IMR-90 (cell line): ENCODE measurements around the gene MRPS22. TPM values are rescaled to one million over a fixed set of nuclear protein-coding genes. Genes with fewer than 3 reads are reported as not detected.

ENCODE experiments used
- ATAC-seq: fragments of 200-7000 bp; cut with Tn5 transposase; 2 replicates; pipeline ENCODE4 v1.9.1; 2020; ENCODE audit warnings: low read depth, mild to moderate bottlenecking, moderate library complexity
- BruUV-seq: library from RNA; stranded (reverse); fragments of 400-500 nt; replicated peaks from 2 replicates; lab custom pipeline; 2021; lab: Mats Ljungman, UMichigan
- CTCF ChIA-PET: fragments of 300-600 bp; formaldehyde crosslinking; extraction: SDS; loops from one replicate; lab custom pipeline; 2021; ENCODE audit warnings: antibody characterized with exemption; lab: Yijun Ruan, JAX
- POLR2A ChIA-PET: fragments of 300-600 bp; sonication (Branson Sonifier 250); formaldehyde crosslinking; loops from one replicate; lab custom pipeline; 2022; ENCODE audit warnings: antibody characterized with exemption; ENCODE audit not compliant: unreplicated experiment; lab: Charles Lee
- DNase-seq: peaks from one replicate; pipeline ENCODE4 v3.0.0; 2013
- H2AFZ ChIP-seq: replicated peaks from 2 replicates; pipeline ENCODE3; 2013; ENCODE audit warnings: low read length, mild to moderate bottlenecking; ENCODE audit not compliant: poor library complexity
- H2AK5ac ChIP-seq: 2 replicates; pipeline ENCODE4 v1.6.1; 2013; ENCODE audit warnings: low read depth, low read length, inconsistent platforms
- H2AK9ac ChIP-seq: replicated peaks from 2 replicates; pipeline ENCODE3; 2013; ENCODE audit warnings: mild to moderate bottlenecking, low read depth, low read length, moderate library complexity; ENCODE audit not compliant: poor library complexity
- H2BK120ac ChIP-seq: 2 replicates; pipeline ENCODE4 v1.6.1; 2013; ENCODE audit warnings: low read depth, low read length, inconsistent platforms
- H2BK15ac ChIP-seq: 3 replicates; pipeline ENCODE4 v1.6.1; 2013; ENCODE audit warnings: low read depth, low read length, inconsistent platforms
- H2BK20ac ChIP-seq: 2 replicates; pipeline ENCODE4 v1.6.1; 2013; ENCODE audit warnings: low read depth, mild to moderate bottlenecking, inconsistent platforms, low read length, moderate library complexity
- H2BK5ac ChIP-seq: 2 replicates; pipeline ENCODE4 v1.6.1; 2013; ENCODE audit warnings: mild to moderate bottlenecking, low read depth, low read length, inconsistent platforms; ENCODE audit not compliant: poor library complexity, severe bottlenecking
- H3K14ac ChIP-seq: replicated peaks from 2 replicates; pipeline ENCODE4 v1.6.1; 2013; ENCODE audit warnings: low read depth, low read length, inconsistent platforms
- H3K18ac ChIP-seq: 2 replicates; pipeline ENCODE4 v1.6.1; 2013; ENCODE audit warnings: low read depth, low read length, control low read depth
- H3K23ac ChIP-seq: 2 replicates; pipeline ENCODE4 v1.6.1; 2013; ENCODE audit warnings: low read depth, low read length, inconsistent platforms
- H3K27ac ChIP-seq: 2 replicates; pipeline ENCODE4 v1.5.1; 2013; ENCODE audit warnings: mild to moderate bottlenecking, control low read depth, low read length; ENCODE audit not compliant: insufficient read depth
- H3K27me3 ChIP-seq: 2 replicates; pipeline ENCODE4 v1.6.1; 2013; ENCODE audit warnings: low read length; ENCODE audit not compliant: control insufficient read depth, insufficient read depth
- H3K36me3 ChIP-seq: 2 replicates; pipeline ENCODE4 v1.6.1; 2013; ENCODE audit warnings: low read length, mixed read lengths; ENCODE audit not compliant: control insufficient read depth, insufficient read depth
- H3K4ac ChIP-seq: 2 replicates; pipeline ENCODE4 v1.6.1; 2013; ENCODE audit warnings: low read depth, low read length, inconsistent platforms
- H3K4me1 ChIP-seq: 2 replicates; pipeline ENCODE4 v1.6.1; 2013; ENCODE audit warnings: low read length, mixed read lengths; ENCODE audit not compliant: control insufficient read depth, insufficient read depth
- H3K4me2 ChIP-seq: 2 replicates; pipeline ENCODE4 v1.6.1; 2013; ENCODE audit warnings: low read depth, mild to moderate bottlenecking, control low read depth, low read length, moderate library complexity
- H3K4me3 ChIP-seq: 2 replicates; pipeline ENCODE4 v1.5.1; 2013; ENCODE audit warnings: low read depth, mild to moderate bottlenecking, control low read depth, low read length, moderate library complexity; ENCODE audit not compliant: insufficient read depth
- H3K56ac ChIP-seq: 2 replicates; pipeline ENCODE4 v1.6.1; 2013; ENCODE audit warnings: low read length, inconsistent platforms; ENCODE audit not compliant: insufficient read depth; ENCODE audit errors: extremely low read depth
- H3K79me1 ChIP-seq, 2 experiments: 2 replicates each; pipeline ENCODE4 v1.6.1; 2013; ENCODE audit warnings: low read length in 2 of 2, inconsistent platforms in 1 of 2, low read depth in 1 of 2
- H3K9ac ChIP-seq: 2 replicates; pipeline ENCODE4 v1.6.1; 2013; ENCODE audit warnings: low read depth, low read length, control low read depth
- H3K9me1 ChIP-seq: 2 replicates; pipeline ENCODE4 v1.6.1; 2013; ENCODE audit warnings: low read length, inconsistent platforms; ENCODE audit not compliant: insufficient read depth
- H3K9me3 ChIP-seq: 2 replicates; pipeline ENCODE4 v1.6.1; 2013; ENCODE audit warnings: low read length; ENCODE audit not compliant: control insufficient read depth, insufficient read depth
- H4K20me1 ChIP-seq: 2 replicates; pipeline ENCODE4 v1.6.1; 2013; ENCODE audit warnings: low read length, inconsistent platforms; ENCODE audit not compliant: insufficient read depth
- H4K5ac ChIP-seq: 2 replicates; pipeline ENCODE4 v1.6.1; 2013; ENCODE audit warnings: mild to moderate bottlenecking, low read depth, low read length, control low read depth
- H4K8ac ChIP-seq, 2 experiments: 2 replicates each; pipeline ENCODE4 v1.6.1; 2013; ENCODE audit warnings: low read depth in 2 of 2, low read length in 2 of 2, control low read depth in 1 of 2, inconsistent platforms in 1 of 2
- H4K91ac ChIP-seq: 2 replicates; pipeline ENCODE4 v1.6.1; 2013; ENCODE audit warnings: low read depth, low read length, inconsistent platforms; ENCODE audit not compliant: insufficient read depth
- CEBPB ChIP-seq: IDR thresholded peaks from 2 replicates; pipeline ENCODE4 v1.6.1; 2012; ENCODE audit warnings: low read depth, low read length, improper control_type of control experiment
- CHD1 ChIP-seq: IDR thresholded peaks from 2 replicates; pipeline ENCODE4 v1.6.1; 2012; ENCODE audit warnings: low read depth, low read length, improper control_type of control experiment
- FOS ChIP-seq: fragments of 150-350 bp; IDR thresholded peaks from 2 replicates; pipeline ENCODE4 v1.6.1; 2016; ENCODE audit warnings: low read depth, low read length
- MAZ ChIP-seq: IDR thresholded peaks from 2 replicates; pipeline ENCODE4 v1.6.1; 2012; ENCODE audit warnings: low read depth, mild to moderate bottlenecking, low read length, improper control_type of control experiment, moderate library complexity, borderline replicate concordance
- MXI1 ChIP-seq: IDR thresholded peaks from 2 replicates; pipeline ENCODE4 v1.6.1; 2012; ENCODE audit warnings: low read depth, mild to moderate bottlenecking, low read length, moderate library complexity, borderline replicate concordance
- NFE2L2 ChIP-seq: fragments of 150-350 bp; IDR thresholded peaks from 2 replicates; pipeline ENCODE4 v1.6.1; 2016; ENCODE audit warnings: low read depth, mild to moderate bottlenecking, low read length
- POLR2A ChIP-seq: IDR thresholded peaks from 2 replicates; pipeline ENCODE4 v1.6.1; 2012; ENCODE audit warnings: mild to moderate bottlenecking, low read depth, low read length
- RAD21 ChIP-seq: IDR thresholded peaks from 2 replicates; pipeline ENCODE4 v1.6.1; 2012; ENCODE audit warnings: low read length, improper control_type of control experiment
- RCOR1 ChIP-seq: IDR thresholded peaks from 2 replicates; pipeline ENCODE4 v1.6.1; 2012; ENCODE audit warnings: mild to moderate bottlenecking, low read length, improper control_type of control experiment; ENCODE audit not compliant: insufficient replicate concordance
- RFX5 ChIP-seq: IDR thresholded peaks from 2 replicates; pipeline ENCODE4 v1.8.0; 2012; ENCODE audit warnings: low read depth, mild to moderate bottlenecking, low read length, moderate library complexity
- SMC3 ChIP-seq: fragments of 150-350 bp; IDR thresholded peaks from 2 replicates; pipeline ENCODE4 v1.6.1; 2016; ENCODE audit warnings: low read depth, mild to moderate bottlenecking, antibody characterized with exemption, low read length, moderate library complexity
- WGBS, 2 experiments: methylation state at CpG; one replicate each; pipeline versions ENCODE4 v1.1.5 to v1.1.7; 2013; ENCODE audit warnings: missing lambda C conversion rate in 2 of 2; ENCODE audit not compliant: insufficient read length in 1 of 2; ENCODE audit errors: extremely low coverage in 2 of 2; 5-methylcytosine and 5-hydroxymethylcytosine counted together
- dilution Hi-C: fragments of 300-500 bp; cut with HindIII; formaldehyde crosslinking; loops from one replicate; pipeline ENCODE4 v1.14.3; 2018; ENCODE audit warnings: low sequenced_read_pairs; ENCODE audit not compliant: unreplicated experiment
- in situ Hi-C: fragments of 300-500 bp; cut with MboI; formaldehyde crosslinking; loops from 3 replicates; pipeline ENCODE4 v1.14.3; 2019; ENCODE audit warnings: low sequenced_read_pairs, inconsistent platforms, mixed read lengths
- intact Hi-C: fragments of 100-400 bp; cut with micrococcal nuclease; formaldehyde crosslinking; loops from 2 replicates; pipeline ENCODE4 v1.10.0; 2022
- polyA plus RNA-seq, 3 experiments: library from polyadenylated mRNA; depleted of rRNA; stranded (reverse); fragments of >200 nt; gene quantifications; 2 replicates each; pipeline ENCODE4 v1.2.3, GENCODE V29; 2012; ENCODE audit warnings: low replicate concordance in 1 of 3
- total RNA-seq: library from RNA; depleted of rRNA; stranded (reverse); fragments of >200 nt; gene quantifications from 2 replicates; pipeline ENCODE4 v1.2.3, GENCODE V29; 2012
- TF ChIP-seq, protein P1 (sequence below): fragments of 150-350 bp; IDR thresholded peaks from 2 replicates; pipeline ENCODE4 v1.6.1; 2017; ENCODE audit warnings: mild to moderate bottlenecking, antibody characterized with exemption, low read length, low read depth
- TF ChIP-seq, protein P2 (sequence below): fragments of 150-350 bp; IDR thresholded peaks from 2 replicates; pipeline ENCODE4 v1.6.1; 2016; ENCODE audit warnings: low read depth, mild to moderate bottlenecking, low read length, moderate library complexity, borderline replicate concordance

MRPS22 gene
- total and polyA plus RNA-seq, 2 of the 4 experiments (the other 2 are of a cell fraction), result 54.5 to 72.4 TPM

DNA sequence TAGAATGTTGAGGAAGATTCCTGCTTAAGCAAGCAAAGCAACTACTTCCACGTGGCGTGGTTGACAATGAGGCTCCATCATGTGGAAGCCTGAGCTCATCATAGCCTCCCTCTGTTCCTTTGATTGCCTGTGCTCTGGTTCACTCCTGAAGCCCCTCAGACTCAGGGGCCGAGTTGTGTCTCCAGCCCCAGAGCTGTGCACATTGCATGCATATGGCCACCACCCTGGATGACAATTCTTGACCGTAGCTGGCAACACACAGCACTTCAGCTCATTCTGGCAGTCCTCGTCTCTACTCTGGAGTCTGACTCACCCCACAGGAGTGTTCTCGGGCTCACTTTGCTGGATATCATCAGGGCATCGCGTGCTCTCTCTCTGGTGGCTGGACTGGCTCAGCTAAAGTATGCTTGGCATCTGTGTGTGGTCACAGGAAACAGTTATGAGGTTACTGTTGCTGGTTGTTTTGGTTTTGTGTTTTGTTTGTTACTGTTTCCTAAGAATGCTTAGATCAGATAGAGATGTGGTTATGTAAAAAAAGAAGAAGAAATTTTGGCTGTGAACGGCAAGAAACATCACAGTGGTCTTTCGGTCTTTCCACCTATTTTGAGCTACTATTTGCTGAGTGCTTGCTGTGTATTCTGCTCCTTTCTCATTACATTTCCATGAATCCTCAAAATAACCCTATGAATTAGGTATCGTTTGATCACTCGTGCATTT is 41.6 kb upstream of the MRPS22 start (continued):
- TF ChIP-seq, protein P1, sequence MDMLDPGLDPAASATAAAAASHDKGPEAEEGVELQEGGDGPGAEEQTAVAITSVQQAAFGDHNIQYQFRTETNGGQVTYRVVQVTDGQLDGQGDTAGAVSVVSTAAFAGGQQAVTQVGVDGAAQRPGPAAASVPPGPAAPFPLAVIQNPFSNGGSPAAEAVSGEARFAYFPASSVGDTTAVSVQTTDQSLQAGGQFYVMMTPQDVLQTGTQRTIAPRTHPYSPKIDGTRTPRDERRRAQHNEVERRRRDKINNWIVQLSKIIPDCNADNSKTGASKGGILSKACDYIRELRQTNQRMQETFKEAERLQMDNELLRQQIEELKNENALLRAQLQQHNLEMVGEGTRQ, result no peak
- TF ChIP-seq FOS, result peak; percentile 92

DNA sequence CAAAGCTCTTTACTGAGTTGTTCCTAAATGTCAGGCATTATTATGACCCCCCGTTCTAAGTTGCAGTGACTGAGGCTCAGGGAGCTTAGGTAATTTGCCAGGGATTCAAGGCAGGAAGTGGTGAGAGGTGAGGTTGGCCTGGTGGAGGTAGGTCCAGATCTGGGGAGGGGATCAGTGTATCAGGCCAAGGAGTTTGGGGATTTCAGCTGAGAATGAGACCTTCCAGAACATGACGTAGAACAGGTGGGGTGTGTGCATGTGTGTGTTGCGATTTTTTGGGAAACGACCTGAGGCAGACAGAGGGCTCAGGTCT is 41.1 kb upstream of the MRPS22 start:
- POLR2A ChIA-PET, result no interaction called here
- no peak for ATAC-seq
- WGBS, 2 experiments, result no CpG with 5 or more reads among the region's 4 CpGs
- Histone ChIP-seq H3K4me3 (no peak overlapping the region), H3K18ac (peak overlapping the region; percentile 98), H3K9me1 (peaks cover 34% of the 10 kb centered on the region), H2AFZ (no peak overlapping the region), H3K36me3 (no peaks in the 10 kb centered on the region), H2AK9ac (peak overlapping the region; percentile 28), H2BK15ac (peak overlapping the region; percentile 99; the same call in 2 of the 3 replicates), H2BK20ac (peak overlapping the region; percentile 96), H4K5ac (peak overlapping the region; percentile 96), H2AK5ac (peak overlapping the region; percentile 95), H3K9ac (peak overlapping the region; percentile 7), H3K4me1 (peaks cover 30% of the 10 kb centered on the region), H3K56ac (peak overlapping the region; percentile 58), H3K4me2 (peak overlapping the region; percentile 58), H4K8ac (peak overlapping the region; percentile 82 to 89), H3K79me1 (no peaks in the 10 kb centered on the region), H2BK120ac (peak overlapping the region; percentile 96), H3K4ac (peak overlapping the region; percentile 91), H3K23ac (peak overlapping the region; percentile 81), H4K20me1 (no peaks in the 10 kb centered on the region), H2BK5ac (peak overlapping the region; percentile 97), H3K9me3 (peaks cover under 1% of the 10 kb centered on the region; the same call in 1 of the 2 replicates), H4K91ac (peak overlapping the region; percentile 99), H3K27ac (peak overlapping the region; percentile 87), H3K14ac (peak overlapping the region; percentile 50), H3K27me3 (no peaks in the 10 kb centered on the region)
- TF ChIP-seq SMC3, result no peak
- no peak for TF ChIP-seq POLR2A
- no peak for TF ChIP-seq RAD21
- no peak for TF ChIP-seq MAZ
- no peak for TF ChIP-seq MXI1
- TF ChIP-seq NFE2L2, result no peak
- no peak for TF ChIP-seq CEBPB
- TF ChIP-seq RFX5, result no peak
- TF ChIP-seq CHD1, result no peak
- TF ChIP-seq RCOR1, result no peak
- TF ChIP-seq, protein P2, sequence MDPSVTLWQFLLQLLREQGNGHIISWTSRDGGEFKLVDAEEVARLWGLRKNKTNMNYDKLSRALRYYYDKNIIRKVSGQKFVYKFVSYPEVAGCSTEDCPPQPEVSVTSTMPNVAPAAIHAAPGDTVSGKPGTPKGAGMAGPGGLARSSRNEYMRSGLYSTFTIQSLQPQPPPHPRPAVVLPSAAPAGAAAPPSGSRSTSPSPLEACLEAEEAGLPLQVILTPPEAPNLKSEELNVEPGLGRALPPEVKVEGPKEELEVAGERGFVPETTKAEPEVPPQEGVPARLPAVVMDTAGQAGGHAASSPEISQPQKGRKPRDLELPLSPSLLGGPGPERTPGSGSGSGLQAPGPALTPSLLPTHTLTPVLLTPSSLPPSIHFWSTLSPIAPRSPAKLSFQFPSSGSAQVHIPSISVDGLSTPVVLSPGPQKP, result no peak
- DNase-seq, result no peak
- intact Hi-C loops (no loop called here), dilution Hi-C loops (no loop called here), in situ Hi-C loops (no loop called here)
- CTCF ChIA-PET, result interaction anchor here (0.5 to 1.6 kb wide), 4 partner anchors 17 to 620 kb away, joined by 3 to 8 read pairs (median 4); no protein-coding TSS in a partner anchor
- no TSS peak for BruUV-seq
